GM12878 (cell line): Measurements from ENCODE around the gene MOK. TPM values are rescaled to one million over a fixed set of nuclear protein-coding genes. Genes with fewer than 3 reads are reported as not detected.

Experiments
- ATAC-seq: fragments of 200-7000 bp; cut with Tn5 transposase; 3 replicates; pipeline ENCODE4 v1.9.1; 2020; ENCODE audit warnings: mild to moderate bottlenecking, moderate library complexity
- BruUV-seq: library from RNA; stranded (reverse); fragments of 400-500 nt; replicated peaks from 2 replicates; lab custom pipeline; 2021; lab: Mats Ljungman, UMichigan
- CTCF ChIA-PET: fragments of 300-600 bp; sonication (Branson Sonifier 250); formaldehyde crosslinking; extraction: SDS; loops from one replicate; lab custom pipeline; 2021; ENCODE audit warnings: inconsistent platforms; lab: Yijun Ruan, JAX
- POLR2A ChIA-PET: fragments of 350-600 bp; formaldehyde crosslinking; extraction: SDS; loops from one replicate; lab custom pipeline; 2021; ENCODE audit warnings: inconsistent platforms; lab: Charles Lee
- RAD21 ChIA-PET: fragments of 300-600 bp; sonication (Branson Sonifier 250); formaldehyde crosslinking; loops from one replicate; lab custom pipeline; 2023; ENCODE audit warnings: antibody characterized with exemption; ENCODE audit not compliant: unreplicated experiment; lab: Charles Lee
- SMC1A ChIA-PET: fragments of 300-600 bp; sonication (Branson Sonifier 250); formaldehyde crosslinking; loops from one replicate; lab custom pipeline; 2023; ENCODE audit not compliant: unreplicated experiment, uncharacterized antibody; lab: Charles Lee
- DNase-seq: peaks from one replicate; pipeline ENCODE4 v3.0.0-alpha.2; 2011; ENCODE audit warnings: low read depth, low spot score
- FAIRE-seq: peaks from 3 replicates; lab custom pipeline; 2011; peaks lifted over from hg19 to GRCh38; lab: Jason Lieb, UNC
- H2AFZ ChIP-seq: 2 replicates; pipeline ENCODE4 v1.6.0; 2011; ENCODE audit warnings: low read depth, low read length, control low read depth; ENCODE audit not compliant: control insufficient read depth
- H3K27ac ChIP-seq: 2 replicates; pipeline ENCODE4 v1.5.1; 2011; ENCODE audit warnings: control low read depth; ENCODE audit not compliant: control insufficient read depth, insufficient read depth
- H3K27me3 ChIP-seq, 2 experiments: replicated peaks in 1 of 2; 2 replicates each; pipeline versions ENCODE4 v1.6.0 to v1.6.1; 2011; ENCODE audit warnings: low read length in 1 of 2; ENCODE audit not compliant: control insufficient read depth in 2 of 2, insufficient read depth in 2 of 2
- H3K36me3 ChIP-seq, 2 experiments: 2 replicates each; pipeline ENCODE4 v1.5.1; 2011; ENCODE audit warnings: low read length in 1 of 2; ENCODE audit not compliant: control insufficient read depth in 2 of 2, insufficient read depth in 2 of 2
- H3K4me1 ChIP-seq: 2 replicates; pipeline ENCODE4 v1.6.1; 2011; ENCODE audit warnings: mild to moderate bottlenecking, low read length, moderate library complexity, mixed read lengths; ENCODE audit not compliant: control insufficient read depth, insufficient read depth
- H3K4me2 ChIP-seq: 2 replicates; pipeline ENCODE4 v1.6.0; 2011; ENCODE audit warnings: control low read depth; ENCODE audit not compliant: control insufficient read depth, insufficient read depth
- H3K4me3 ChIP-seq: fragments of 200-600 bp; sonication (generic); 2 replicates; pipeline ENCODE4 v1.5.1; 2016
- H3K79me2 ChIP-seq: 2 replicates; pipeline ENCODE4 v1.6.0; 2011; ENCODE audit warnings: low read length; ENCODE audit not compliant: control insufficient read depth, insufficient read depth
- H3K9ac ChIP-seq: 2 replicates; pipeline ENCODE4 v1.8.0; 2011; ENCODE audit warnings: low read length, control low read depth, mixed read lengths; ENCODE audit not compliant: control insufficient read depth, insufficient read depth
- H3K9me3 ChIP-seq: replicated peaks from 3 replicates; pipeline ENCODE4 v1.5.1; 2011; ENCODE audit warnings: mild to moderate bottlenecking, low read length; ENCODE audit not compliant: control insufficient read depth, insufficient read depth
- H4K20me1 ChIP-seq: 2 replicates; pipeline ENCODE4 v1.6.0; 2011; ENCODE audit not compliant: control insufficient read depth, insufficient read depth
- IRF4 ChIP-seq: IDR thresholded peaks from 2 replicates; pipeline ENCODE4 v1.6.1; 2011; ENCODE audit warnings: low read depth, low read length
- PAX8 ChIP-seq: fragments of 450-650 bp; IDR thresholded peaks from 2 replicates; pipeline ENCODE4 v1.6.1; 2017; ENCODE audit warnings: mild to moderate bottlenecking, moderate library complexity
- TCF12 ChIP-seq: IDR thresholded peaks from 2 replicates; pipeline ENCODE4 v1.6.1; 2011; ENCODE audit warnings: low read depth, mild to moderate bottlenecking, low read length
- YY1 ChIP-seq: IDR thresholded peaks from 2 replicates; pipeline ENCODE4 v1.6.1; 2011; ENCODE audit warnings: low read depth, mild to moderate bottlenecking, low read length
- ZNF622 ChIP-seq: fragments of 450-650 bp; IDR thresholded peaks from 2 replicates; pipeline ENCODE4 v1.6.1; 2017; ENCODE audit warnings: mild to moderate bottlenecking, inconsistent platforms
- WGBS: methylation state at CpG from one replicate; pipeline ENCODE4 v1.1.6; 2016; ENCODE audit warnings: low lambda C conversion rate; ENCODE audit not compliant: insufficient replicate concordance, insufficient coverage; ENCODE audit errors: missing lambda C conversion rate; 5-methylcytosine and 5-hydroxymethylcytosine counted together
- in situ Hi-C: fragments of 300-500 bp; cut with MboI; formaldehyde crosslinking; loops from 9 replicates; pipeline ENCODE4 v1.14.3; 2018; ENCODE audit warnings: mixed read lengths
- intact Hi-C: fragments of 100-400 bp; cut with micrococcal nuclease; formaldehyde crosslinking; loops from one replicate; pipeline ENCODE4 v1.14.2; 2022; ENCODE audit not compliant: unreplicated experiment
- polyA plus RNA-seq, 11 experiments: library from polyadenylated mRNA; depleted of rRNA in 4 of 11; unstranded in 6 of 11; stranded (reverse) in 5 of 11; fragments of >200 nt; fragmentation: Nextera tagmentation in 4 of 11; fragmentation: Illumina TruSeq in 1 of 11; extraction: Ambion mirVana in 4 of 11; extraction: Trizol in 1 of 11; gene quantifications; 1 replicate in 1 of 11; 2 replicates in 10 of 11; pipeline versions ENCODE4 v1.2.1 to v1.2.3, GENCODE V29; 2011 to 2016; ENCODE audit warnings: inconsistent platforms in 2 of 11, missing spikeins in 2 of 11, low read depth in 1 of 11
- total RNA-seq, 4 experiments: library from RNA; depleted of rRNA in 3 of 4; stranded (reverse); fragments of >200 nt in 3 of 4; fragmentation: Illumina TruSeq in 1 of 4; extraction: Trizol in 1 of 4; gene quantifications; 2 replicates each; pipeline versions ENCODE4 v1.2.1 to v1.2.3, GENCODE V29; 2013 to 2021
- TF ChIP-seq, protein P1 (sequence below): IDR thresholded peaks from 2 replicates; pipeline ENCODE4 v1.6.1; 2012; ENCODE audit warnings: improper control_type of control experiment, low read depth, low read length; ENCODE audit not compliant: insufficient replicate concordance
- TF ChIP-seq, protein P2 (sequence below): fragments of 450-650 bp; IDR thresholded peaks from 2 replicates; pipeline ENCODE4 v1.6.1; 2017; ENCODE audit warnings: mild to moderate bottlenecking, moderate library complexity

The MOK gene
- total and polyA plus RNA-seq, 10 of the 15 experiments (the other 5 are each of a cell fraction or from before 2014, with no cell fraction given), result 0.10 to 3.0 (median 1.4) TPM

DNA sequence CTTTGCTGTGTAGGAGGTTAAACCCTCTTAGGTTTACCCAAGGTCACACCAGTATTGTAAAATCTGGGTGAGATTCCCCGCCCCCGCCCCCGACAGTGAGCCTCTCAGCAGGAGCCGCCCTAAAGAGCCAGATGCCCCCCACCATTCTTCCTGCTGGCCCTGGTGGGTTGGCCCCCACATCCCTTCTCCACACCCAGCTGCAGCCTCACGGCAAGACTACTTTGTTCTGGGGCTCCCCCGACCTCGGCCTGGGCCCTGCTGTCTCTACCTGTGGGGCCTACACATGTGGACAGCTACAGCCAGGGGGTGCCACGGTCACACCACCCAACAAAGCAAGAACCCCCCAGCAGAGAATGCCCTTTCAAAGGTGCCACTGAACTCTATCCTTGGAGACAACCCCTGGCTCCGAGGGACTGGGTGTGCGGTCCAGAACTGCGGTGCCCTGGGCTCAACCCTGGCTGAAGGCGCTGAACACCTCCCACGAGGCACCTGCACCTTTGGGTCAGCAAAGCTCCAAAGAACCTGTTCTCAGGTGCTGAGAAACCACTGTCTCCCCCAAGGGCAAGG lies 82.9 kb downstream of the MOK start (continued):
- TF ChIP-seq, protein P1, sequence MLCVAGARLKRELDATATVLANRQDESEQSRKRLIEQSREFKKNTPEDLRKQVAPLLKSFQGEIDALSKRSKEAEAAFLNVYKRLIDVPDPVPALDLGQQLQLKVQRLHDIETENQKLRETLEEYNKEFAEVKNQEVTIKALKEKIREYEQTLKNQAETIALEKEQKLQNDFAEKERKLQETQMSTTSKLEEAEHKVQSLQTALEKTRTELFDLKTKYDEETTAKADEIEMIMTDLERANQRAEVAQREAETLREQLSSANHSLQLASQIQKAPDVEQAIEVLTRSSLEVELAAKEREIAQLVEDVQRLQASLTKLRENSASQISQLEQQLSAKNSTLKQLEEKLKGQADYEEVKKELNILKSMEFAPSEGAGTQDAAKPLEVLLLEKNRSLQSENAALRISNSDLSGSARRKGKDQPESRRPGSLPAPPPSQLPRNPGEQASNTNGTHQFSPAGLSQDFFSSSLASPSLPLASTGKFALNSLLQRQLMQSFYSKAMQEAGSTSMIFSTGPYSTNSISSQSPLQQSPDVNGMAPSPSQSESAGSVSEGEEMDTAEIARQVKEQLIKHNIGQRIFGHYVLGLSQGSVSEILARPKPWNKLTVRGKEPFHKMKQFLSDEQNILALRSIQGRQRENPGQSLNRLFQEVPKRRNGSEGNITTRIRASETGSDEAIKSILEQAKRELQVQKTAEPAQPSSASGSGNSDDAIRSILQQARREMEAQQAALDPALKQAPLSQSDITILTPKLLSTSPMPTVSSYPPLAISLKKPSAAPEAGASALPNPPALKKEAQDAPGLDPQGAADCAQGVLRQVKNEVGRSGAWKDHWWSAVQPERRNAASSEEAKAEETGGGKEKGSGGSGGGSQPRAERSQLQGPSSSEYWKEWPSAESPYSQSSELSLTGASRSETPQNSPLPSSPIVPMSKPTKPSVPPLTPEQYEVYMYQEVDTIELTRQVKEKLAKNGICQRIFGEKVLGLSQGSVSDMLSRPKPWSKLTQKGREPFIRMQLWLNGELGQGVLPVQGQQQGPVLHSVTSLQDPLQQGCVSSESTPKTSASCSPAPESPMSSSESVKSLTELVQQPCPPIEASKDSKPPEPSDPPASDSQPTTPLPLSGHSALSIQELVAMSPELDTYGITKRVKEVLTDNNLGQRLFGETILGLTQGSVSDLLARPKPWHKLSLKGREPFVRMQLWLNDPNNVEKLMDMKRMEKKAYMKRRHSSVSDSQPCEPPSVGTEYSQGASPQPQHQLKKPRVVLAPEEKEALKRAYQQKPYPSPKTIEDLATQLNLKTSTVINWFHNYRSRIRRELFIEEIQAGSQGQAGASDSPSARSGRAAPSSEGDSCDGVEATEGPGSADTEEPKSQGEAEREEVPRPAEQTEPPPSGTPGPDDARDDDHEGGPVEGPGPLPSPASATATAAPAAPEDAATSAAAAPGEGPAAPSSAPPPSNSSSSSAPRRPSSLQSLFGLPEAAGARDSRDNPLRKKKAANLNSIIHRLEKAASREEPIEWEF, result no peak

DNA sequence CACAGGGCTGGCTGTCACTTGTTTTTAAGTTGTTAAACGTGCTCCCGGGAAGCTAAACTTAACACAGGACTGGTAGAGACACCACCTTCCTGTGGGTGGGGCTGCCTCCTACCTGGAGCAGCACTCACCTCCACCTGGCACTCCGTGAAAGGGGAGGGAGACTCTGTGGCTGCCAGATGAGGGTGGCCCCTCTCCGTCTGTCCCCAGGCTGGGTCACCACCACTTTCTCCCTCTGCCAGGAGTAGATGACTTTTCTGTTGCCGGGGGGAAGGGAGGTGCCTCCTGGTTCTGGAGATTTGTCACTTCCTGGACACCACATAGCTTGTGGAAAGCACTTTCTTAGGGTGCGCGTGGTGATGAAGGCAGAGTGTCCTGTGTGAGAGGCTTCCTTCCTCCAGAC lies 83.9 kb downstream of the MOK start:
- no peaks in the 10 kb centered on the region for H3K27me3 ChIP-seq
- peaks cover 10% of the 10 kb centered on the region for H3K4me1 ChIP-seq
- SMC1A ChIA-PET, result no interaction called here
- no peak overlapping the region for H3K27ac ChIP-seq
- no peaks in the 10 kb centered on the region for H4K20me1 ChIP-seq
- no peak overlapping the region for H2AFZ ChIP-seq
- in situ Hi-C loops (no loop called here), intact Hi-C loops (no loop called here)
- RAD21 ChIA-PET, result interaction anchor here (1.7 kb wide), 1 partner anchor 20 kb away, joined by 3 read pairs; no protein-coding TSS in a partner anchor
- no peak for FAIRE-seq
- no peaks in the 10 kb centered on the region for H3K9me3 ChIP-seq
- BruUV-seq, result no TSS peak
- no peak for DNase-seq
- H3K9ac ChIP-seq, result no peak overlapping the region
- POLR2A ChIA-PET, result no interaction called here
- no peaks in the 10 kb centered on the region for H3K79me2 ChIP-seq
- no peak overlapping the region for H3K4me3 ChIP-seq
- ATAC-seq, result no peak
- no peak overlapping the region for H3K4me2 ChIP-seq
- 91% methylated on average over 7 of the region's 7 CpGs for WGBS
- CTCF ChIA-PET, result interaction anchor here (0.6 to 0.9 kb wide), 2 partner anchors 33 to 128 kb away, joined by 4 to 5 read pairs; no protein-coding TSS in a partner anchor
- H3K36me3 ChIP-seq, result no peaks in the 10 kb centered on the region; a peak in 3 of 4 replicates
- TF ChIP-seq ZNF622, result no peak
- no peak for TF ChIP-seq PAX8
- TF ChIP-seq YY1, result no peak
- no peak for TF ChIP-seq TCF12
- TF ChIP-seq, protein P1, result no peak
- TF ChIP-seq, protein P2, sequence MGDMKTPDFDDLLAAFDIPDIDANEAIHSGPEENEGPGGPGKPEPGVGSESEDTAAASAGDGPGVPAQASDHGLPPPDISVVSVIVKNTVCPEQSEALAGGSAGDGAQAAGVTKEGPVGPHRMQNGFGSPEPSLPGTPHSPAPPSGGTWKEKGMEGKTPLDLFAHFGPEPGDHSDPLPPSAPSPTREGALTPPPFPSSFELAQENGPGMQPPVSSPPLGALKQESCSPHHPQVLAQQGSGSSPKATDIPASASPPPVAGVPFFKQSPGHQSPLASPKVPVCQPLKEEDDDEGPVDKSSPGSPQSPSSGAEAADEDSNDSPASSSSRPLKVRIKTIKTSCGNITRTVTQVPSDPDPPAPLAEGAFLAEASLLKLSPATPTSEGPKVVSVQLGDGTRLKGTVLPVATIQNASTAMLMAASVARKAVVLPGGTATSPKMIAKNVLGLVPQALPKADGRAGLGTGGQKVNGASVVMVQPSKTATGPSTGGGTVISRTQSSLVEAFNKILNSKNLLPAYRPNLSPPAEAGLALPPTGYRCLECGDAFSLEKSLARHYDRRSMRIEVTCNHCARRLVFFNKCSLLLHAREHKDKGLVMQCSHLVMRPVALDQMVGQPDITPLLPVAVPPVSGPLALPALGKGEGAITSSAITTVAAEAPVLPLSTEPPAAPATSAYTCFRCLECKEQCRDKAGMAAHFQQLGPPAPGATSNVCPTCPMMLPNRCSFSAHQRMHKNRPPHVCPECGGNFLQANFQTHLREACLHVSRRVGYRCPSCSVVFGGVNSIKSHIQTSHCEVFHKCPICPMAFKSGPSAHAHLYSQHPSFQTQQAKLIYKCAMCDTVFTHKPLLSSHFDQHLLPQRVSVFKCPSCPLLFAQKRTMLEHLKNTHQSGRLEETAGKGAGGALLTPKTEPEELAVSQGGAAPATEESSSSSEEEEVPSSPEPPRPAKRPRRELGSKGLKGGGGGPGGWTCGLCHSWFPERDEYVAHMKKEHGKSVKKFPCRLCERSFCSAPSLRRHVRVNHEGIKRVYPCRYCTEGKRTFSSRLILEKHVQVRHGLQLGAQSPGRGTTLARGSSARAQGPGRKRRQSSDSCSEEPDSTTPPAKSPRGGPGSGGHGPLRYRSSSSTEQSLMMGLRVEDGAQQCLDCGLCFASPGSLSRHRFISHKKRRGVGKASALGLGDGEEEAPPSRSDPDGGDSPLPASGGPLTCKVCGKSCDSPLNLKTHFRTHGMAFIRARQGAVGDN, result no peak
- no peak for TF ChIP-seq IRF4
